DMS153 treated with DMSO at 0.1 percent for 48 hours (cell line): ENCODE measurements around the gene CCDC192.
A peak's percentile ranks its signal among the peaks of the same experiment; 100 is the strongest.

Source experiments
- DNase-seq: peaks from one replicate; lab custom pipeline; 2025; ENCODE audit not compliant: unreplicated experiment; lab: John Stamatoyannopoulos, UW

CCDC192 gene

DNA sequence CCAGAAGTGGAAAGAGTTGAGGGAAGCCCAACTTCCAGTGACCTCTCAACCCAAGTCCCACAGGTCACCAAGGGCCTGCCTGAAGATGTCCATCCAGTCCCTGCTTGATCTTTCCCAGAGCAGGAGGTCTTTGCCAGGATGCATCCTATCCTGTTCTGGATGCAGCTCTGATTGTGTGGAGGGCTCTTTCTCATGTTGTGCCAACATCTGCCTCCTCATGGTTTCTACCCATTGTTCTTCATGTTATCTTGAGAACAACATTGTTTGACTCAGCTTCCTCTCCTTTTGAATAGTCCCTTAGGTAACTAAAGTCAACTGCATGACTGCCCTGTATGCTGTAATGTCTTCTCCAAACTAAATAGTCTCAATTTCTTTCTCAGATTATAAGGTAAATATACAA is 169.3 kb downstream of the CCDC192 start:
- no peak for DNase-seq

DNA sequence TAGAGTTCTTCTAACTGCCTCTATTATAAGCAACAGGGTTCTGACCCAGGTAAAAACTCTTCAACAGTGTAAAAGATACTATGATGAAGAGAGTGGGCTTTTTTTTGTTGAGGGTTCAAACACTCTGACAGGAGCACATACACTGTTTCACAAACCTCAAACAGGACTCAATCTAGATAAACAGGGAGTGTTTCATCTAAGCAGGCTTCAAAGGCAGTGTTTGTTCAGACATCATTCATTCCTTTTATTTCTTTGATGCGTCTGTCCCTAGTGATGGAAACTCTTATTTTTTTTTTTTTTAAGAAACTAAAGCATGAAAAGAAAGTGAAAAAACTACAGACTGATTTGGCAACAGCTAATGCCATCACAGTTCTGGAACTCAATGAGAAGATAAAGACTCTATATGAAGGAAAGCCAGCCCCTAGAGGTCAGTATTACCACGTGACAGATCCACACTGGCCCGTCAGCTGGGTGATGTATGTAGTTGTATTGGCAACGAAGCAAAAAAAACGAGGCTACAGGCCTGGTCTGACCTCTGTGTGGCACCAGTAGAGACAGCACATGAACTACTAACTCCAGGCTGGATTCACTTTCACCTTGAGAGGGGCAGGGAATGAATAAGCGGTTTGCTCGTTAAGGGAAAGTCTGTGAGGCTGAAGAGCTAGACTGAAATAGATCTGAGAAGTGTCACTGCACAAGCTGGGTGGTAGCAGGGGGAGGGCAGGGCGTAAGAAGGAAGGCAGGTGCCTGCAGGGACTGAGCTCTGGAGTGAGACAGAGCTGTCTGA is 172.2 kb downstream of the CCDC192 start:
- DNase-seq = peak; percentile 5

DNA sequence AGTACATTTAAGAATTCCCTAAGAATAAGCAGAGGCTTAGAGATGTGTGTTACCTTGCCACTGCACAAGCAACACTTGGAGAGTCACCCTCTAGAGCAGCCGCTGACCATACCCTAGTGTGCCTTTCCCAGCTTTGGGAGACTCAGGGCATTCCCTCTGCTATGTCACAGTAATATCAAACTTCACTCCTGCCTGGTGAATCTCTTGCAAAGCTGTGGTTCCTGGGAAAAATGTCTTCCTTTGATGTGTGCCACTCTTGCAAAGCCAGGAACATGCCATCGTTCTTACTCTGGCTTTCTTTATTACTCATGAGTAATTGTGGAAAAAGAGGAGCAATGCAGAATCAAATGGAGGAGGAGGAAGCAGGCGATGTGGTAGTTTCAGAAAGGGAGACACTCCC is 173.2 kb downstream of the CCDC192 start:
- DNase-seq = no peak

DNA sequence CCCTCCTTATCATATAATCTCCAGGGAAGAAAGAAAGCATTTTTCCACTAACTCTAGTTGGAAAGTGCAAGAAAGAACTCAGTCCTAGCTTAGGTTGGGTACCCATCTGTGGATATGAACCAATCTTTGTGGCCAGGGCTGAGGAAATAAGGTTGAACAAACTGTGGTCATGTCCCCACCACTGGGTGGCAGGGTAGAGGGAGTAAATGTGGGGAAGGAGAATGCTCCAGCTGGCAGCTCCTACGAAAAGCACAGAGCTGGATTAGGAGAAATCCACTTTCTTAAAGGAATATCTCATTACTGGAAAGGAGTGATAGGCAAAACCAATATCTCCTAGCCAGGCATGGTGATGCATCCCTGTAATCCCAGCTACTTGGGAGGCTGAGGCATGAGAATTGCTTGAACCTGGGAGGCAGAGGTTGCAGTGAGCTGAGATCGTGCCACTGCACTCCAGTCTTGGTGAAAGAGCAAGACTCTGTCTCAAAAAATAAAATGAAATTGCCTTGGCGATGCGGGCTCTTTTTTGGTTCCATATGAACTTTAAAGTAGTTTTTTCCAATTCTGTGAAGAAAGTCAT is 175.1 kb downstream of the CCDC192 start:
- DNase-seq = peak; percentile 10

DNA sequence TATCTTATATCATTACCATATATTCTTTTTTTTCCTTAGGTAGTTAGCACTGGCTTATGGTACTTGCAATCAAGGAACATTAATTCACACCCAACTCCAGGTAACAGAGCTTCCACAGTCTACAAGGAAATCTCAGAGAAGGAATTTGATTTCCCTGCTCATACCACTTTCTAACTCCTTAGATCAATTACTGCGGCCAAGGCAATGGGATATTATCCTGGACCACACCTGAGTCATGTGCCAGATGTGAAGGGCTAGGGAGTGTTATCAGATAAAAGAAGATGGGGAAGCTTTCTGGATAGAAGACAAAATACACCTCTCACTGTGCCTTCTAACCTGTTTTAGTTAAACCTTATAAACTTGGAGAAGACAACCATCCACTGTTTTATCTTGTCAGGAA is 181.2 kb downstream of the CCDC192 start:
- DNase-seq = no peak

DNA sequence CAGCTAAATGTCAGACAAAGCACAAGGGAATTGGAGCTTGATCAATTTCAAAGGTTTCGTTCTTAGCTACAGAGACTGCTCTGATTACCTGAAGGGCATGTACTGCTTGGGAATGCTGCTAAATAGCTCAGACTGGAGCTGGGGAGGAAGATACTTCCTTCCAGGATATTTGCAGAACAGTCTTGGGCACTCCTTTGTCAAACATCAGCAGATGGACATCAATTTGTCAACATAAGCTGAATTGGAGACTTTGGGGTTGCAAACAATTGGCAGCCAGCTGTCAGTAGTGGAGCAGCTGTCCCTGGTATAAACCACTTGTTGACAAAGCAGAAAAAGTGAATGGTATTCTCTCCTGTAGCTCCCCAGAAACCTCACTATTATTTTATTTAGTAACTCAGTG is 182.0 kb downstream of the CCDC192 start:
- DNase-seq = peak; percentile 9

DNA sequence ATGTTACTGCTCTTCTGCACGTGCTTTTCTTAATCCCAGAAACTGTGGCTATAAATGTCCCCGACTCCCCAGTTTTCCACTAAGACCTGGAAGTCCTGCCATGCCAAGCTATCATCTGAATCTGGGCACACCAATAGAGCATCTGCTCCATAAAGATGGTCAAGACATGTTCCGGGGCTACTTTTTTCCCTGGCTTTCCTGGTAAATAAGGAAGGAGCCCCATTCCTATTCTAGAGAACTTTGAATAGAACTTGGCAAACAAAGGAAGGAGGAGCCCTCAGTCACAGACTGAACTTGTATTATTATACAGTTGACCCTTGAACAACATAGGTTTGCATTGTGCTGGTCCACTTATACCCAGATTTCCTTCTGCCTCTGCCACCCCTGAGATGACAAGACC is 182.9 kb downstream of the CCDC192 start:
- DNase-seq = no peak

DNA sequence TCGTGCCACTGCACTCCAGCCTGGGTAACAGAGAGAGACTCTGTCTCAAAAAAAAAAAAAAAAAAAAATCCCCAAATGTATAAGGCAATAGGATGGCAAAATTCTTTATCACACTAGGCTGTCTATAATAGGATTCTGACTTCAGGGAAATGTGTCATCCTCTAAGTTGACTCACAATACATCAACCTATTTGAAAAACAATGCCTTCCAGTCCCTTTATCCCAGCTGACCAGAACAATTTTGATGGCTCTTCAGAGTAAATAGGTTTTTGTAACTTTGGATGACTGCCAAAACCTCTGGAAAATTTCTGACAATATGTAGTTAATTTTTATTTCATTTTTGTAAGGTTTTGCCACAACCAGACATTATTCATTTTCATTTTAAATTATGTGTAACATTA is 184.1 kb downstream of the CCDC192 start:
- DNase-seq = no peak

DNA sequence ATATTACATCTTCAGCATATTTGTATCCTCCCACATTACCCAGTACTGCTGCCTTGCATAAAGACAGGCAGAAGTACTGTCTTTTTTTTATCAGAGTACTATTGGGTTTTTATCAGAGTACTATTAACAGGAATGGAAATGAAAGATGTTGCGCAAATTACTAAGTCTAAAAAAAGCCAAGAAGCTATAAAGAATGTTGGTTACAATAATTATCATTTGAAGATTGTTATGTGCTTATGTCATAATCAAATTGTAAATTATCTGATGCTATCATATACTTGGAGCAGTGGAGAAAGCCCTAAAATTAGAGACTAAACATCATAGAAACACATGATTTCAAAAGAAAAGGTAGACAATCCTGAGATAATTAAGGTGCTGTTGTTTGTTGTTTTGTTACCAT is 188.8 kb downstream of the CCDC192 start:
- DNase-seq = no peak

DNA sequence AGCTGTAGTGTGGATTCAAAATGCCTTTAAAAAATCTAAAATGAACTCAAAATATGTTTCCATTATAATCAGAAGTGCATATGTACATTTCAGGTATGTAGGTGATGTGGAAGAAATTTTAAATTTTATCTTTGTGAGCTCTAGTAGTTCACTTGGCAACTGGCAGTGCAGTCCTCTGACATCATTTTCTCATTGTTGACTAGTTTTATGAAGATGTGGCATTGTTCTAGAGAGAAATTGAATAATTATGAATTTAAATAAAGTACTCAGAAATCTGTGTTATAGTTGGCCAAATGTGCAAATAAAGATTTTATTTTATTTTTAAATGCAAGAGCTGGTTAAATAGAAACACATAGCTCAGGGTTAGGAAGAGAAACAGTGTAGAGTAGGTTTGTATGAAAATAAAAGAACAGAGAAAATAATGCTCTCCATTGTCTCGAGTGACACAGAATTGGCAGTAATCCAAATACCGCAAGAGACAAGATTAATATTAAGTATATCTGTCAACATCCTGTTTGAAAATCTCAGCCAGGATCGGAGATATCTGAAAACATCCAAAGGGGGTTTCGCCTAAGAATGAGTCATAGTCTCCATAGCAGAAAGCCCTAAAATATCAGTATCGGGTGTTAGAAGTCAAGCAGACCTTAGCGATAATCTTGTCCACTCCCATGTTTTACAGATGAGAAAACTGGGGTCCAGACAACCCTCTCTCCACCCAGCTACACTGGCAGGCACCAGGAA is 189.4 kb downstream of the CCDC192 start:
- DNase-seq = peak; percentile 7

DNA sequence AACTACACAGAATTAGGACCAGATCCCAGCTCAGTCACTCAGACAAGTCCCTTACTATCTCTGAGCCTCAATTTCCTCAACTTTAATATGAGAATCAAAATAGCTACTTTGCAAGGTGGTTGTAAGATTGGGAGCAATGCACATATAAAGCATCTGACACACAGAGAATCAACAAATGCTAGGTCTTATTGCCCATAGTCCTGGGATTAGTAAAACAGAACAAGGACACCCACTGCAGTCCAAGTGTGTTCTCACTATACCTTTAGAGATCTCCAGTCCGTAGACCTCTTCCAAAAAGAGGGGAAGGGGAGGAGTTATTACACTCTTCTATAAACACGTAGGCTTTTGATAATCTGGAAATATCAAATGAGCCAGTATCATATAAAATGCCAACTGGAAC is 190.0 kb downstream of the CCDC192 start:
- no peak for DNase-seq

DNA sequence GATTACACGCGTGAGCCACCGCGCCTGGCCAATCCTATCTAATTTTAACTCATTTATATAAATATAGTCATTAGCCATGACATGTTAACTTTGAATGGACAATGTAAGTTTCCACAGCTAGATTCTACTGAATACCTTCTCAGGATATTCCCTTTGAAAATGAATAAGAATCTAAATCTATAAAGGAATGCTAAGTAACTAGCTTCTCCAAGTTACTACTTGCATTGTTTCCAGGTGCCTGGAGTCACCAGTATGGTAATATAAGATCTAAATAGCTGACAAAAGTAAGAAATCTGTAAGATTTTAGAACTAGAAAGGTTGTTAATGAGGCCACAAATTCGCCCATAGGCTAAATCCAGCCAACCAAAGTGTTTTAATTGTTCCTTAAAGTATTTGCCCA is 191.3 kb downstream of the CCDC192 start:
- DNase-seq = no peak

DNA sequence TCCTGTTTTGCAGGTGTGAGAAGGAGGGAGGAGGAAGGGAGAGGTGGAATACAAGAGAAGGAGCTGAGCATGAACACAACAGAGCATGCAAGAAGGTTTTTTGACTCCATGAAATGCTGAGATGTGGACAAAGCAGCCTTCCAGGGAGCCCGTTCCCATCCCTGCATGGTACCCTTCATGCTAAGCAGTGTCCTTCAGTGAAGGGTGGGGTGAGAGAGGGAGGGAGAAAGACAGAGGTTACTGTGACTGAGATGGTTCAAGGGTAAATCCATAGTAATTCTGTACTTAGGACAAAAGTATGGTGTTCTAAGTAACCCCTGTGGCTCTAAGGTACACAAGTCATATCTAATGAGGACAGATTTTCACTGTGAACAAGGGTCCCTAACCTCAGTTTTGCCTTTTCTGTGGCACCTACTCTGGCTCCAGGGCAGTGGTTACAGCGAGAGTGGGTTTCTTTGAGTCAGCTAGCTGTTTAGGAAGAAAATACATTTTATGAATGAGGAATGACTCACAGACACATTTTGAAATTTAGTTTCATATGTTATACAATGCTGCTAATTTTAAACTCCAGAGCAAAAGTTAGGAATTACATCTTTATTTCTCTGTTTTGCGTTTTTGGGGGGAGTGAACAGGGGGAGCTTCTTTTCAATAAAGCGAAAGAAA is 195.5 kb downstream of the CCDC192 start:
- DNase-seq = no peak

DNA sequence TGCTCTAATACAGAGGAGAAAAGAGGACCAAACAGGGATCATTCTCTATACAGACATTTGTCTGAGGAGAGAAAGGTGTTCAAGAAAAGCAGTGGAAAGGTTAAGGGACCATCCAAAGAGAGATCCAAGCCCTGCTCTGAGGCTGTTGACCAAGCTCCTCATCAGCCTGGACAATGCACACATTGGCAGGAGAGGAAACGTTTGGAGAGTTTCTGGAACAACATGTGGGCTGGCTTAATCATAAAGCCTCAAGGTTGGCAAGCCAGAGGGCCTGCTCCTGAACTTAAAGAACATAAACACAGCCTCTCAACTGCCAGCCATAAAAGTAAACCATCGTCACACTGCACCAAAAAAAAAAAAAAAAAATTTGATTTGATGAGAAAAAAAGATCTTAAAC is 196.0 kb downstream of the CCDC192 start:
- no peak for DNase-seq

DNA sequence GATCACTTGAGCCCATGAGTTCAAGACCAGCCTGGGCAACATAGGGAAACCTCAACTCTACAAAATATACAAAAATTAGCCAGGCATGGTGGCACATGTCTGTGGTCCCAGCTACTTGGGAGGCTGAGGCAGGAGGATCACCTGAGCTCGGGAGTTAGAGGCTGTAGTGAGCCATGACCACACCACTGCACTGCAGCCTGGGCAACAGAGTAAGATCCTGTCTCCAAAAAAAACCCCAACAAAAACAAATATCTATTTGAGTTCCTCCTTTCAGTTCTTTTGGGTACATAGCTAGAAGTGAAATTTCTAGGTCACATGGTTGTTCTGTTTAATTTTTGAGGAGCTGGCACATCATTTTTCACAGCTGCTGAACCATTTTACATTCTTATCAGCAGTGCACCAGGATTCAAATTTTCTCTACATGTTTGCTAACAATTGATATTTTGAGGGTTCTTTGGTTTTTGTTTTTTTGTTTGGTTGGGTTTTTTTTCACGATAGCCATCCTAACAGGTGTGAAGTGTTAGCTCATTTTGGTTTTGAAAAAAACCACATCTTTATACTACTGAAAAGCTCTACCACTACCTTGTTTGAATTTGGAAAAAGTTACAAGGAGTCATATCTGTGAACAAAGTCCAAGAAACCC is 203.5 kb downstream of the CCDC192 start:
- DNase-seq = no peak

DNA sequence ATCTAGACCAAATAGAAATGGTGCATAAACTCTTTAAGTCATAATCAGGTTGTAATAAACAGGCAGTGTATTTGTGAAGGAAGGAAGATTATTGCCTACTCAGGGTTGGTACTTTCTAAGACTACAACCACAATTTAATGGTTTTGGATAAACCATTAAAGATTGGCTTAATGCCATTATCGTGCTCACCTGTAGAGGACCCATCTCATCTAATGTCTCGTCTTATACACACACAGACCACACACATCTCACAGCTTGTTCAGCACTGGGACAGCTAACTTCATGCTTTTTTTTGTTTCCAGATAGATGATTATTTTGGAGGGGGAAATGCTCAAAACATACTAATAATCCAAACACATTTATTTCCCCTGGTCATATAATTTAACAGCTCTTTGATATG is 204.7 kb downstream of the CCDC192 start:
- no peak for DNase-seq

DNA sequence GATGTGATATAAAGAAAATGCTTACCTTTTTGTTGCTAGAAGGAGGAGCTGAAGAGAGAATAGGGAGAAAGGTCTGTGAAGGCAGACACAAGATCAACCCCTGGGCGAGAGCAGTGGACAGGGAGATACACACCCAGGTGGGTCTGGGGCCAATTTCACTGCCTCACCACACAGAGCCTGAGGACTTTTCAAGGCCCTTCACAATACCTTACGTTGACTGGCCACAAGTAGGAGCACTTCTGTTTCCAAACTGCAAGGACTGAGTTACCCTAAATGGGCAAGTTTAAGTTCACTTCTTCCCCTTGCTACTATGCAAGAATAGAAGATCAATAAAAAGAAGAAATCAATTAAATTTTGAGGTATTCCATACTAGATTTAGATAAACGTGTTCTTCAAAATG is 205.9 kb downstream of the CCDC192 start:
- no peak for DNase-seq

DNA sequence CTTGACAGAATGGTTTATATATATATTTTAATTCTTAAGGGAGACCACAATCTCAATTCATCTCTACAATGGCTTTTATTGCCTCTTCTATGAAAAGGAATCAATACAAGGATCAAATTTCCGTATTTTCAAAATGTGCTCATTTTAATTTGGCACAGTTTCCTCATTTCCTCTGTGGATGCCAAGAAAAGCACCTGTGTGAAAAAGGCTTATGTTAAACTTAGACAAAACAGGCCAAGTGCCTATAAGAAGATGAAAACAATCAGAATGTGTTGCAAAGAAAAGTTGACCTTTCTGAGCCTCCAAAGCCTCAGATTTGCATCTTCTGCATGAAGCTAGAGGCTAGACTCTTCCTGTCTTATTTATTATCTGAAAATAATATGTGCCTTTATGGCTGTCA is 206.6 kb downstream of the CCDC192 start:
- DNase-seq = no peak

DNA sequence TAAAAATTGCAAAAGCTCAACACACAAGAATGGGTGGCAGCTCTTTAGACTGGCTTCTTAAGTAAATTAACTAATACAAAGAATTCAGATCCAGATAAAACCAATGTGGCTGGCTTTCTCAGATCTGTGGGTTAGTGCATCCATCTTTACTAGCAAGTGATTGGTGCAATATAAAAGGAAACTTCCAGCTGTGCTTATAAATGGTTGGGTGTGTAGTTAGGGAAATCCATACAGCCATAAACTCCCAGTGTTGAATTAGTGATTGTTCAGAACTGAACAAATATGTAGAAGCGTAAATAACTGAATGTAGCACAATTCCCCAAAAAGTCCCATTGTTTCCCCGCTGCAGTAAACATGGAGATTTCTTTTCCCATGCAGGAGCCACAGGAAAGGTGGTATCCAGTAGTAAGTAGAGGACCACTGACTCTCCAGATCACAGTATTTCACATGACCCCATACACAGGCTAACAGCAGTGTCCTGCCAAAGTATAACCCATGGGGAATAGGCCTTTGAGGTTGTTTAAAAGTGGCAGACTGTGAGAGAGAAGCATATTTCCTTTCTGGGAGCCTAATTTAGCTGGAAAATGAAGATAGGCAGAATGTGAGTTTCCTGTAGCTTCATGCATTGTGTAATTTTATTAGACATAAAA is 207.2 kb downstream of the CCDC192 start:
- DNase-seq = no peak

DNA sequence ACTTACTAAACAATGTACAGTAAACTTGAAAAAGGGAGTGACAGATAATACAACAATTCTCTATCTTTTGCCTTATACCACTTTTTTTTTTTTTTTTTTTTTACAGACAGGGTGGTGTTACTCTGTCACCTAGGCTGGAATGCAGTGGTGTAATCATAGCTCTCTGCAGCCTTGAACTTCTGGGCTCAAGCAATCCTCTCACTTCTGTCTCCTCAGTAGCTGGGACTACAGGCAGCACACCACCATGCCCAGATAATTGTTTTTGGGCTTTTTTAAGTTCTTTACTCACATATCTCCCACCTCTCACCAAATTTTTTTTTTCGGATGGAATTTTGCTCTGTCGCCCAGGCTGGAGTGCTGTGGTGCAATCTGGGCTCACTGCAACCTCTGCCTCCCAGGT is 208.4 kb downstream of the CCDC192 start:
- no peak for DNase-seq

DNA sequence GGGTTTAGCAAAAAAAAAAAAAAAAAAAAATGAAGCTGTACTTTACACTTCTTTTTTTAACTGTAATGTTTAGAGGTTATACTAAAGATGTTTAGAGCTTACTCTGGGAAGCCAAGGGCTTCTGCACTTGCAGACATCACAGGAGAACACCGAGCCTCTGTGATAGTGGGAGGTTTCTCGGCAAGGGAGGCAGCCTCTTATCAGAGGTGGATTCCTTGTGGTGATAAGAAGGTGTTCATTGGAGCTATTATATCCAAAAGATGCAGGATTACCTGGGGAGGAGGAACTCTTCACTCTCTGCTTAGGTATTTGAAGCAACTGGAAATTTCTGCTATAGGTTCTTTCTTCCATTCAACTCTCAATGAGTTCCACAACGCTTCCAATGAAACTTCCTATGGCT is 209.2 kb downstream of the CCDC192 start:
- DNase-seq = no peak
